ENCODE data around the gene RAB26.
A peak's percentile ranks its signal among the peaks of the same experiment; 100 is the strongest.
"Not testable (repeated sequence)": the region's sequence is repeated elsewhere in the genome, so short reads cannot be mapped to it uniquely, and the experiment has no call there.

Gene RAB26

DNA sequence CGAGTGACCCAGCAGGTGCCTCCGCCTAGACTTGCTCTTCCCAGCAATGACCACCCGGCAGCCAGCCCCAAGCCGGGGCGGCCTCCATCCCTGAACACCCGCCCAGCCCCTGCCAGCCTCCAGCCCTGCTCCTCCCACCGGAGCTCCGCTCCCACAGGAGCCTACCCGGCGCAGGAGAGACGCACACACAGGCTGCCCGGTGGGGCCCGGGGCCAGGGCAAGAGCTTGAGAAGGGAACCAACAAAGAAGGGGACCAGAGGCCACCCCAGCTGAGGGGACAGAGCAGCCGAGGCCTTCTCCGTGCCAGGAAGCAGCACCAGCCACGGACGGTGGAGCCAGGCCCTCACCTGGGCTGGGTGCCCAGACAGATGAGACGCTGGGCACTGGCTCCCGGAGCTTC lies 26.6 kb upstream of the RAB26 start:
- no peak for ATAC-seq
- no peak for TF ChIP-seq ARNTL (CRISPR knock-in tag; IDR thresholded peaks at IDR 0.05; ENCODE audit: borderline replicate concordance, low read depth)
- TF ChIP-seq RARB (CRISPR knock-in tag; IDR thresholded peaks at IDR 0.05) = no peak
- TF ChIP-seq GLIS3 (CRISPR knock-in tag; IDR thresholded peaks at IDR 0.05) = no peak
- no peak for TF ChIP-seq PPARA (CRISPR knock-in tag; IDR thresholded peaks at IDR 0.05; ENCODE audit: borderline replicate concordance)
- TF ChIP-seq ZC3H10 (CRISPR knock-in tag; IDR thresholded peaks at IDR 0.05) = no peak

DNA sequence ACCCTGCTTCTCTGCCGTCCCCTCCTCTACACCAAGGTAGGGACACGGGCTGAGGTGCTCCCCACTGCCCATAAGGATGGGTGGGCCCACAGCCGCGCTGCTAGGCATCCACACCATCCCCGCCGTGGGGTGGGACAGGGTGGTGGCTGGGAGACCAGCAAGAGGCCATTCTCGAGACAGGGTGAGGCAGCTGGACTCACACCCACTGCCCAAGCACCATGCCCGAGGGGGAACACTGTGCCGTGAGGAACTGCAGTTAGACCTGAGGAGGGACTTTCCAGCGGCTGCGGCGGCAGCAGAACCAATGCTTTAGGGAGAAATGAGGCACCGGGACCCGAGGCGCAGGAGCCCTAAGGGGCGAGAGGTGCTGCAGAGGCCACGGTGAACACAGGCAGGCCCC lies 26.0 kb upstream of the RAB26 start:
- no peak for TF ChIP-seq PPARA (CRISPR knock-in tag; IDR thresholded peaks at IDR 0.05; ENCODE audit: borderline replicate concordance)
- no peak for TF ChIP-seq ZC3H10 (CRISPR knock-in tag; IDR thresholded peaks at IDR 0.05)
- TF ChIP-seq, protein P1, sequence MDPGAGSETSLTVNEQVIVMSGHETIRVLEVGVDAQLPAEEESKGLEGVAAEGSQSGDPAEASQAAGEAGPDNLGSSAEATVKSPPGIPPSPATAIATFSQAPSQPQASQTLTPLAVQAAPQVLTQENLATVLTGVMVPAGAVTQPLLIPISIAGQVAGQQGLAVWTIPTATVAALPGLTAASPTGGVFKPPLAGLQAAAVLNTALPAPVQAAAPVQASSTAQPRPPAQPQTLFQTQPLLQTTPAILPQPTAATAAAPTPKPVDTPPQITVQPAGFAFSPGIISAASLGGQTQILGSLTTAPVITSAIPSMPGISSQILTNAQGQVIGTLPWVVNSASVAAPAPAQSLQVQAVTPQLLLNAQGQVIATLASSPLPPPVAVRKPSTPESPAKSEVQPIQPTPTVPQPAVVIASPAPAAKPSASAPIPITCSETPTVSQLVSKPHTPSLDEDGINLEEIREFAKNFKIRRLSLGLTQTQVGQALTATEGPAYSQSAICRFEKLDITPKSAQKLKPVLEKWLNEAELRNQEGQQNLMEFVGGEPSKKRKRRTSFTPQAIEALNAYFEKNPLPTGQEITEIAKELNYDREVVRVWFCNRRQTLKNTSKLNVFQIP (CRISPR knock-in tag; IDR thresholded peaks at IDR 0.05; ENCODE audit: borderline replicate concordance, low read depth) = no peak
- no peak for ATAC-seq

DNA sequence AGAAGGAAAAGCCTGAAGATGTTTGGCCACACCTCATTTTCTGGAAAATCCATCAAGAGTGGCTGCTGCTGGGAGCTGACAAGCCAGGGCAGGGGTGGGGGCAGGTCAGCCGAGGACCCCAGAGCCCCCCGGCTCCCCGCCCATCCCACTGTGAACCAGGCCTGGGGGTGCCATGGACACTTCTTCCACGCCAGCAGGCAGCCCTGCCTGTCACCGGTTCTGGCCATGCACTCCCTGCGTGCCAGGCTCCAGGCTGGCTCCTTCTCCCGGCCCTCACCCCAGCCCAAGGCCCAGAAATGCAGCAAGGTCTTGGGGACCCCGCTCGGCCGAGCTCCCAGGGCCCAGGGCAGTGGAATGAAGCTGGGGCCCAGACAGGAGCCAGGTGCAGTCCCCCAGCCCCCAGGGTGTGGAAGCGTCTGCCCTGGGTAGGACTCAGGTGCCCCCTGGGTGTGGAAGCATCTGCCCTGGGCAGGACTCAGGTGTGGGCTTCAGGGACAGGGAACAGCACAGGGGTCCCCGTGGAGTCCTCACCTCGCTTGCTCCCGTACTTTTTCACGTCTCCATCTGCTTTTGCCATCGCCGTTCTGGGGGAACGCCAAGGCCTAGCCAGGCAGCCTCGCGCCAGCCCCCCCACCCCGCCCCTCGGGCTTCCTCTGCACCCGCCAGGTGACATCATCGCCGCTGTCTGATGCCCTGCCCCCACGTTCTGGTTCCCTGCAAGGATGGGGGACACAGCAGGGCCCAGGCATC lies 25.3 kb upstream of the RAB26 start:
- ATAC-seq = not testable (repeated sequence)

DNA sequence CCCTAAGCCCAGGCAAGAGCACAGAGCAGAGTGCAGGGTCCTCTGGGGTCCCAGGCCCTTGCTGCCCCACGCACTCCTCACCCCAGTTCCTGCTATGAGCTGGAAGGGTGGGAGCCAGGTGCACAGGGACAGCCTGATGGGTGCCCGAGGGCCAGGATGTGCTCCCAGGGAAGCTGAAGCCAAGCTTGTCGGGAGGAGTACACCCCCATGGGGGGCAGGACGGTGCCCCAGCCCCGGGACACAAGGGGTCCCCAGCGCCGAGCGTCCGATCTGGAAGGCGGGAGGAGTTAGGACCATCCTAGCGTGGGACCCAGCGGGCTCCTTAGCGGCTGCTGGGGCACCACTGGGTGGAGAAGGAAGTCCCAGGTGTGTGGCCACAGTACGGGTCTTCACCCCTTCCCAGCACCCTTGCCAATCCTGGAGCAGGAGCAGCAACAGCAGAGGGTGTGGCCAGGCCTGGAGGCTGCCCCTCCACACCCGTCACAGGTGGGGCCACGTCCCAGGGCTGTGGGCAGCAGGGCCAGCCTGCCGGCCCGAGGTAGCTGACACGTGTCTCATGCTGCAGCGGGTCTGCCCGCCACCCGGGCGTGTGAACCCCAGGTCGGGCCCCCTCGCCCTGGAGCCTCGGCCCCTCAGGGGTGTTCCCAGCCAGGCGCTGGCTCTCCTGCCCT lies 24.6 kb upstream of the RAB26 start:
- ATAC-seq = peak; percentile 10

DNA sequence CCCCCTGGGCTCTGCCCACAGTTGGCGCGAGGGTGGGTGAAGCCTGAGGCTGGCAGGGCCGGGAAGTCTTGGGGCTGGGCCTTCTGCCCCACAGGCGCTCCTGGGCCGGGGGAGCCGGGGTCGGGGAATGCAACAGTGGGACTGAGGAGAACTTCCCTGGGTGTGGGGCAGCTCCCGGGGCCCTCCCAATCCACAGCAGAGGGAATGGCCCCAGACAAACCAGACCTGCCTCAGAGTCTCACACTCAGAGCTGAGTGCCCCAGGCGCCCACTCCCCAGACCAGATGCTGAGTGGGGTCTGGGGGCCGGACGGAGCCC lies 24.1 kb upstream of the RAB26 start:
- ATAC-seq = peak; percentile 17

DNA sequence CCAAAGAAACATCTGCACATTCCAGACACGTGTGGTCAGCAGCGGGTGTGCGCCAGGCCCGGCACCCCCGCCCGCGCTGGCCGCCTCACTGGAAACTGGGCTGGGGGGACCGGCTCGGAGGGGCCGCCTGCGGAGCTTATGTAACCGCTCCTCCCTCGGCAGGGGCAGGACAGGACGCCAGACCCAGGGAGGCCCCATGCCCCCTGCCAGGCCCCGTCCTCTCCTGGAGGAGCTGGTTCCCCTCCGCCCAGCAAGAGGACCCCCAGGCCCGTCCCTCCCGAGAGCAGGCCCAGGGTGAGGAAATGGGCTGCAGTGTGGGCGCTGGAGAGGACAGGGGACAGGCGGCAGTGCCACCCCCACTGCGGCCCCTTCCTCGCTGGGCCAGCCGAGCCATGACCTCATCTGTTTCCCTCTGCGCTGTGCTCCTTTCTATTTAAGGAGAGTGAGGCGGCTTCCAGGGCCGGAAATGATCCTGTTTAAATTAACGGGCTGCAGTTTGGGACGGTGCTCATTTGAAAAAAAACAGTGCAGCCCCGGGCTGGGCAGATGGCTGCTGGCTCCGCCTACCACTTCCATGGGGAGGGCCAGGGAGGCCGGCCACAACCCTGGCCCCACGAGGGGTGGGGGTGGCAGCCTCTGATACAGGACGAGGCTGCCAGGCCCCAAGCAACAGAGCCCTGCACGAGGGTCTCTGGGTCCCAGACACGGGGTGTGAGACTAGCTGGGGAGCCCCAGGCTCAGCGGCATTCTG lies 23.6 kb upstream of the RAB26 start:
- TF ChIP-seq TCF4 (CRISPR knock-in tag; IDR thresholded peaks at IDR 0.05; ENCODE audit: borderline replicate concordance) = peak; percentile 52; the same call in 1 of the 2 replicates
- TF ChIP-seq, protein P2, sequence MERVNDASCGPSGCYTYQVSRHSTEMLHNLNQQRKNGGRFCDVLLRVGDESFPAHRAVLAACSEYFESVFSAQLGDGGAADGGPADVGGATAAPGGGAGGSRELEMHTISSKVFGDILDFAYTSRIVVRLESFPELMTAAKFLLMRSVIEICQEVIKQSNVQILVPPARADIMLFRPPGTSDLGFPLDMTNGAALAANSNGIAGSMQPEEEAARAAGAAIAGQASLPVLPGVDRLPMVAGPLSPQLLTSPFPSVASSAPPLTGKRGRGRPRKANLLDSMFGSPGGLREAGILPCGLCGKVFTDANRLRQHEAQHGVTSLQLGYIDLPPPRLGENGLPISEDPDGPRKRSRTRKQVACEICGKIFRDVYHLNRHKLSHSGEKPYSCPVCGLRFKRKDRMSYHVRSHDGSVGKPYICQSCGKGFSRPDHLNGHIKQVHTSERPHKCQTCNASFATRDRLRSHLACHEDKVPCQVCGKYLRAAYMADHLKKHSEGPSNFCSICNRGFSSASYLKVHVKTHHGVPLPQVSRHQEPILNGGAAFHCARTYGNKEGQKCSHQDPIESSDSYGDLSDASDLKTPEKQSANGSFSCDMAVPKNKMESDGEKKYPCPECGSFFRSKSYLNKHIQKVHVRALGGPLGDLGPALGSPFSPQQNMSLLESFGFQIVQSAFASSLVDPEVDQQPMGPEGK (CRISPR knock-in tag; IDR thresholded peaks at IDR 0.05; ENCODE audit: borderline replicate concordance) = 0 out of 2 replicates have a peak, but pooled peaks have one; percentile 62
- ATAC-seq = peak; percentile 65

DNA sequence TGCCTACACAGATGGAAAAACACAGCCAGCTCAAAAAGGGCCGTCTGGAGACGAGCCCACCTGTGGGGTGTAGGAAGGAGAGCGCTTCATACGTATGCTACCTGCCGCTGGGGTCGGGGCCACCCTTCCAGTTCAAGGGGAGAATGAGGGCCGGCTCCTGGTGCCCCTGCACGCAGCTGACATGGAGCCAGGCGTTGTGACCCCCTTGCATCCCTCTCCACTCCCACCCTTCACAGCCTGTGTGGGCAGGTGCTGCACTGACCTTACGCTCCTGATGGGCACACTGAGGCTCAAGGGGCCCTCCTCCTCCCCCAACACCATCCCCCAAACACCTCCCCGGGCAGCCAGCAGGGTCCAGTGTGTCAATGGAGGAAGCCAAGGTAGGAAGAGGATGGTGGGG lies 22.8 kb upstream of the RAB26 start:
- not testable (repeated sequence) for ATAC-seq

DNA sequence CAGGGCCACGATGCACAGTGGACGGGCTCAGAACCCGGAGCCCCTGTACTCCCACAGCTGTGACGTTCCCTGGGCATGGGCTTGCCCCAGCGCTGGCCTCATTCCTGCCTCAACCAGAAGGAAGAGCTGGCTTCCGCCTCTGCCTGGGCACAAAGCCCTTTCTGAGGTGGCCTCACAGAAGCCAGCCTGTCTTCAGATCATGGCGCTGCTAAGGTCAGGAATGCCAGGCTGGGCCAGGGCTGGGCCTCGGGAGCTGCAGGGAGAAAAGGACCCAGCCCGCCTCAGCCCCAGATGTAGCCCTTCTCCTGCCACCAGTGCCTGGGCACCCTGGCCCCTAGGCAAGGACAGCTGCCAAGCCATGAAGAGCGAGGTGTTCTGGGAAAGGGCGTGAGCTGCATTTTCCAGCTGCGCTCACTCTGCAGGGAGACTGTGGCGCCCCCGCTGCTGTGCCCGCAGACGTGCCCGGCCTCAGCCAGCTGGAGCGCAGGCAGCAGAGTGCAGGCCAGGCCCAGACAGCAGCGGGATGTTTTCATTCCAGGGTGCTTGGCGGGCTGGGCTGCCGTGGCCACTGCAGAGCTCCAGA lies 22.2 kb upstream of the RAB26 start:
- ATAC-seq = peak; percentile 13; the same call in 2 of the 3 replicates

DNA sequence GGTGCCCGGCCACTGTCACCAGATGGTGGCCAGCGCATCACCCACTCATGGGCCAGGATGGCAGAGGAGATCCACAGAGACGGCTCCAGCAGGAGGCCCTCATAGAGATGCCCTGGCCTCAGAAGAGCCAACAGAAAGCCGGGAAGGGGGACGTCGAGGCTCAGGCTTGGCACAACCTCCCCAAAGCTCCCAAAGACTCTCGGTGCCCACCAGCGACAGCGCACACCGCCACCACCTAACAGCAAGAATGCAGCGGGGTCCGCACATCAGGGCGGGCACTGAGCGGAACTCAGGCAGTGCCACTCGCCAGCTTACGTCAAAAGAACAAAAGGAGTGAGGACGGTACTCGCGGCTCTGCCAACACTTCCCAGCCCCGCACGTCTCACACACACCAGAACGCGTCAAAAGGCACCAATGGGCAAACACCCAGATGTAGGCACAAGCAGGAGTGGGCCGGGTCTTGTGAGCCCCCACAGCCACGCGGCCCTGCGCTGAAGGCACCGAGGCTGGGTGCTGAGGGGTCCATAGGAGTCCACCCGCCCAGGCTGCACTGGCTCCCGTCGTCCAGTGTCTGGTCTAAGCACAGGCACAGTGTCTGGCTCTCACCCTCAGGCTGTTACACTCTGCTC lies 21.4 kb upstream of the RAB26 start:
- TF ChIP-seq ZFP3 (CRISPR knock-in tag; IDR thresholded peaks at IDR 0.05) = peak; percentile 92
- not testable (repeated sequence) for ATAC-seq

DNA sequence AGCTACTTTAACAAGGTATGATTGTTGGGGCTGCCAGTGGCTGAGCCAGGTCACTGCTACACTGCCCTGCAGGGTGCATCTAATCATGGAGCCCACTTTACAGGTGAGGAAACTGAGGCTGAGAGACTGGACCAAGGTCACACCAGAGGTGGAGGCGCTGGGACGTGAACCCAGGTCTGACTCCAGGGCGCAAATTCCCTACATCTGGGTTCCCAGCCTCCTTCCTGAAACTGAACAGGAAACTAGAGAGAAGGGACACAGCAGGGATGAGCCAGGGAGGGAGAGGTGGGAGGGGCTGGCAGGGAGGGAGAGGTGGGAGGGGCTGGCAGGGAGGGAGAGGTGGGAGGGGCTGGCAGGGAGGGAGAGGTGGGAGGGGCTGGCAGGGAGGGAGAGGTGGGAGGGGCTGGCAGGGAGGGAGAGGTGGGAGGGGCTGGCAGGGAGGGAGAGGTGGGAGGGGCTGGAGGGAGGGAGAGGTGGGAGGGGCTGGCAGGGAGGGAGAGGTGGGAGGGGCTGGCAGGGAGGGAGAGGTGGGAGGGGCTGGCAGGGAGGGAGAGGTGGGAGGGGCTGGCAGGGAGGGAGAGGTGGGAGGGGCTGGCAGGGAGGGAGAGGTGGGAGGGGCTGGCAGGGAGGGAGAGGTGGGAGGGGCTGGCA lies 20.7 kb upstream of the RAB26 start:
- not testable (repeated sequence) for ATAC-seq

DNA sequence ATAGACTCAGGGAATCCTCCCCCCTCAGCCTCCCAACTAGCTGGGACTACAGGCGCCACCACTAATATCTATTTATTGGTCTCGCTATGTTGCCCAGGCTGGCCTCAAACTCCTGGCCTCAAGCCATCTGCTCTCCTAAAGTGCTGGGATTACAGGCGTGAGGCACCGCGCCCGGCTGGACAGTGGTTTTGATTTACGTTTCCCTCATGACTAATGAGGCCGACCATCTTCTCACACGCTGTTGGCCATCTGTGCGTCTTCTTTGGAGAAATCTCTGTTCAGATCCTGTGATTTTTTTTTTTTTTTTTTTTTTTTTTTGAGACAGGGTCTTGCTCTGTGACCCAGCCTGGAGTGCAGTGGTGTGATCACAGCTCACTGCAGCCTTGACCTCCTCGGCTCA lies 19.2 kb upstream of the RAB26 start:
- not testable (repeated sequence) for ATAC-seq

DNA sequence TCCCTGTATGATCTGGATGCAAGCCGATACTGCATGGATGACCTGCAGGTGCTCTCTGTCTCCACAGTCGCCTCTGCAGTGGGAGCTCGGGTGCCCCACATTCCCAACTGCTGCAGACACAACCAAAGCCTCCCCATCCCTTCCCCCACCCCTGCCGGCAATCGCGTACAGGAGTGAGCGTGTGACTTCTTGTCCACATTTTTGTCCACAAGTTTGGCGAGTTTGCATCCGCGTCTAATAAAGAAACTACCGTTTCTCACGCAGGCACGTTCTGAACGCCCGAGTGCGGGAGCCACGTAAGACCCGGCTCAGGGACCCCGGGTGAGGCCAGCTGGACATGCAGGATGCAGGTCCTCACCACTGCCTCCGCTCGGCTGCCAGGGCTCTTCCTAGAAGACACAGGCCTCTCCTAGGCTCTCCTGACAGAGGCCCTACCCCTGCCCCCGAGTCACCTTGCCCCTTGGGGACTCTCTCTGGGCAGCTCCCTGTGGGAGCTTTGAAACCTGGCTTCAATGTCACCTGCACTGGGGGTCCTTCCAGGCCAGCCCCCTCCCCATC lies 18.5 kb upstream of the RAB26 start:
- ATAC-seq = not testable (repeated sequence)

DNA sequence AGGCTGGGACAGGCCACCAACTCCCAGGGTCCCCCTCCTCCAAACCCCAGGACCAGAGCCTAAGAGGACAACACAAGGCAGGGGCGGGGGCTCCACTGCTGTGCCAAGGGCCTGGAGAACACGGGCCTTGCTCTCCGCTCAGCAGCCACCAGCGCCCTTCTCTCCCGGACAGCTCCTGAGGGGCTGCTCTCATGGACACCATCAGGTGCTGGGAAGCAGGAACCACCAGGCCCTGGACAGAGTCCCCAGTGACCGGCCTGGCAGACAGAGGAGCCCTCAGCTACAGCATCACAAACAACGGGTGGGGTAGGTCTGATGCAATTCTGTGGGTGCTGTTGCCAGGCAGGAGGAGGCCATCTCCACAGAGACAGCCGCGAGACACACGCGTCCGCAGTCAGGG lies 14.6 kb upstream of the RAB26 start:
- ATAC-seq = not testable (repeated sequence)

DNA sequence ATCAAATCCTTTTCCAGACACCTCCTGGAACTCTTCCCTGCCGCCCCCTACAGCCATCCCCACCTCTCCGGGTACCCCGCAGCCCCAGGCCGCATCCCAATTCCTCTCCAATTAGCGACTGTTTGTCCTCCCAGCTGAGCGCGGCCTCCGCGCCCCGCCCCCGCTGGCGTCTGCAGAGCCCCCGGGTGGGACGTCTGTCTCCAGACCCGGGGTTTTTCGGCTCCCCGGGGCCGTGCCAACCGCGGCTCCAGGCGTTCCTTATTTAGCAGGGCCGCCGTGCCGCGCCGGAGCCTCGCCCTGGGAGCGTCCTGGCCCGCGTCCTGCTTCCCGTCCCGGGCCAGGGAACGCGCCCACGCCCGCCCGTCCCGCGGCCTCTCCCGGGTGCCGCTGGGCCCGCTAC lies 13.4 kb upstream of the RAB26 start:
- ATAC-seq = not testable (repeated sequence)

Data from SK-N-SH treated with all-trans-retinoic acid at 6 μM for 48 hours (cell line).